H1 (cell line): Measurements from ENCODE around the gene CMKLR1. TPM values are rescaled to one million over a fixed set of nuclear protein-coding genes. Genes with fewer than 3 reads are reported as not detected.

Experiments used
- BCL11A ChIP-seq, 2 experiments: IDR thresholded peaks; one replicate each; pipeline ENCODE4 v1.6.1; 2011; ENCODE audit warnings: low read depth in 2 of 2, low read length in 2 of 2, mild to moderate bottlenecking in 2 of 2
- BRCA1 ChIP-seq: IDR thresholded peaks from 2 replicates; pipeline ENCODE4 v1.6.1; 2012; ENCODE audit warnings: low read depth, low read length, improper control_type of control experiment
- CEBPB ChIP-seq: IDR thresholded peaks from 2 replicates; pipeline ENCODE4 v1.6.1; 2012; ENCODE audit warnings: low read depth, low read length
- CREB1 ChIP-seq: IDR thresholded peaks from 2 replicates; pipeline ENCODE4 v1.6.1; 2012; ENCODE audit warnings: inconsistent platforms
- CTBP2 ChIP-seq: IDR thresholded peaks from 2 replicates; pipeline ENCODE4 v1.7.0; 2011; ENCODE audit warnings: borderline replicate concordance, mild to moderate bottlenecking, moderate library complexity, mixed read lengths, low read length; ENCODE audit not compliant: insufficient read depth, insufficient read length
- HDAC2 ChIP-seq, 2 experiments: fragments of 300-600 bp in 1 of 2; sonication (generic) in 1 of 2; IDR thresholded peaks; 2 replicates each; pipeline ENCODE4 v1.6.1; 2011 to 2012; ENCODE audit warnings: low read depth in 2 of 2, low read length in 2 of 2, mild to moderate bottlenecking in 2 of 2, moderate library complexity in 2 of 2, borderline replicate concordance in 1 of 2, inconsistent platforms in 1 of 2
- JUND ChIP-seq: IDR thresholded peaks from 2 replicates; pipeline ENCODE4 v1.6.1; 2011; ENCODE audit warnings: mild to moderate bottlenecking, improper control_type of control experiment, low read length
- KDM5A ChIP-seq: fragments of 200-600 bp; IDR thresholded peaks from 2 replicates; pipeline ENCODE4 v1.7.1; 2012; ENCODE audit warnings: mild to moderate bottlenecking, low read length, inconsistent platforms, mixed read lengths
- MAFK ChIP-seq: IDR thresholded peaks from 2 replicates; pipeline ENCODE4 v1.6.1; 2012; ENCODE audit warnings: low read depth, mild to moderate bottlenecking, improper control_type of control experiment, low read length
- POU5F1 ChIP-seq: IDR thresholded peaks from 2 replicates; pipeline ENCODE4 v1.6.1; 2011; ENCODE audit warnings: low read depth, mild to moderate bottlenecking, low read length, moderate library complexity
- RAD21 ChIP-seq, 2 experiments: IDR thresholded peaks in 1 of 2; conservative IDR thresholded peaks in 1 of 2; 2 replicates each; pipeline ENCODE4 v1.6.1; 2011; ENCODE audit warnings: low read depth in 2 of 2, low read length in 2 of 2, improper control_type of control experiment in 1 of 2, inconsistent platforms in 1 of 2, mild to moderate bottlenecking in 1 of 2, moderate library complexity in 1 of 2
- SAP30 ChIP-seq: fragments of 300-600 bp; sonication (generic); IDR thresholded peaks from 2 replicates; pipeline ENCODE4 v1.7.1; 2012; ENCODE audit warnings: low read length, moderate library complexity, mild to moderate bottlenecking, inconsistent platforms; ENCODE audit not compliant: insufficient read depth, insufficient replicate concordance
- SIRT6 ChIP-seq: IDR thresholded peaks from one replicate; pipeline ENCODE4 v1.7.1; 2012; ENCODE audit warnings: low read length, inconsistent platforms
- SIX5 ChIP-seq: IDR thresholded peaks from 2 replicates; pipeline ENCODE4 v1.6.1; 2011; ENCODE audit warnings: mild to moderate bottlenecking, low read depth, low read length
- SP4 ChIP-seq: IDR thresholded peaks from 2 replicates; pipeline ENCODE4 v1.6.1; 2012; ENCODE audit warnings: low read length, inconsistent platforms
- TAF7 ChIP-seq: optimal IDR thresholded peaks from 2 replicates; pipeline ENCODE3; 2011; ENCODE audit warnings: low read depth, mild to moderate bottlenecking, inconsistent platforms, low read length, moderate library complexity, borderline replicate concordance
- TCF12 ChIP-seq: IDR thresholded peaks from 2 replicates; pipeline ENCODE4 v1.6.1; 2011; ENCODE audit warnings: low read depth, mild to moderate bottlenecking, low read length
- TEAD4 ChIP-seq: IDR thresholded peaks from 2 replicates; pipeline ENCODE4 v1.6.1; 2012; ENCODE audit warnings: low read depth, low read length, inconsistent platforms, mixed read lengths
- ZNF274 ChIP-seq: IDR thresholded peaks from 2 replicates; pipeline ENCODE4 v1.7.0; 2012; ENCODE audit warnings: low read length, borderline replicate concordance; ENCODE audit errors: extremely low read depth
- polyA plus RNA-seq, 7 experiments: library from polyadenylated mRNA; depleted of rRNA in 3 of 7; stranded (reverse) in 5 of 7; unstranded in 2 of 7; fragments of >200 nt in 5 of 7; fragments of 200-250 nt in 2 of 7; gene quantifications; 1 replicate in 5 of 7; 2 replicates in 1 of 7; 4 replicates in 1 of 7; pipeline versions ENCODE4 v1.2.1 to v1.2.3, GENCODE V29; 2011 to 2013; ENCODE audit warnings: missing spikeins in 2 of 7, mixed read lengths in 2 of 7
- total RNA-seq: library from RNA; stranded (reverse); fragmentation: NEBNext Ultra II Directional; extraction: Animal tissue kit (Norgen Biotek cat#: 25700); gene quantifications from 2 replicates; pipeline ENCODE4 v1.2.1, GENCODE V29; 2021
- TF ChIP-seq, protein P1 (sequence below), 3 experiments: IDR thresholded peaks; 1 replicate in 2 of 3; 2 replicates in 1 of 3; pipeline versions ENCODE4 v1.5.1 to v1.6.1; 2011; ENCODE audit warnings: low read length in 3 of 3, mild to moderate bottlenecking in 3 of 3, inconsistent platforms in 2 of 3, low read depth in 1 of 3, moderate library complexity in 1 of 3; ENCODE audit not compliant: insufficient read depth in 1 of 3; ENCODE audit errors: control extremely low read depth in 1 of 3

Gene CMKLR1
- total and polyA plus RNA-seq, 2 of the 8 experiments (the other 6 are each of a cell fraction or from before 2014, with no cell fraction given): 2.1 to 2.8 TPM

DNA sequence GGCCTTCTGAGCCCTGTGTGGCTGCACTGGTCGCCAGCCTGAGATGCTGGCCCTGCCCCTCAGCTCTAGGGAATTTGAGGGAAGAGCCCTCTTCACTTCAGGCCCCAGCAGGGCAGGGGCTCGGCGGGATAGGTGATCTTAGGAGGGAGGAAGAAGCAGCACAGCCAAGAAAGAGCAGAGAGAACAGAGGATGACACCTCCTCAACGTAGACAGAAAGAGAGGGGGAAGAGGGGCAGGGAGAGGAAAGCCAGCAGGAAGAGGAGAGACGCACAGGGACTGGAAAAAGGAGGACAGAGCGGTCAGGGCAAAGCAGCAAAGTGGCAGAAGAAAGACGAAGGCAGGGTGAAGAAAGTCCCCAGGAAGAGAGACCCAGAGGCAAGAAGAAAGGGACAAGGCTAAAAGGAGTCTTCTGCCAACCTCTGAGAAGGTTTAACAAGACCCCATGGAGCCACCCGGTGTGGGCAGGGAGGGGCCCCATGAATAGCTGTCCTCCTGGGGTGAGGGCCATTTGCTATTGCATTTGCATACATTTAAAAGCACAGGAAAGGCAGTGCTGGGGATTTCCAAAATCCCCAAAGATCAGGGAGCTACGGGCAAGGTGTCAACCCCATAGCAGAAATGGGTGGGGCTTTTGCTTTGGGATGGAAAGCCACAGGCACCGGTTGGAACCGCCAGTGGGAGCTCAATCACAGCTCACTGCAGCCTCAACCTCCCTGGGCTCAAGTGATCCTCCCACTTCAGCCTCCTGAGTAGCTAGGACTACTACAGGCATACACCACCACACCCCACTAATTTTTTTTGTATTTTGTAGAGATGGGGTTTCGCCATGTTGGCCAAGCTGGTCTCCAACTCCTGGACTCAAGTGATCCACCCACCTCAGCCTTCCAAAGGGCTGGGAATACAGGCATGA is 22.7 kb downstream of the CMKLR1 start (continued):
- TF ChIP-seq RAD21 (IDR thresholded peaks at IDR 0.05 in 1 of 2, conservative IDR thresholded peaks at IDR 0.05 in 1 of 2; ENCODE audit: low read depth in 2 of 2, low read length in 2 of 2) (peak; percentile 19 to 38; a peak in 3 of 4 replicates), CEBPB (no peak), SIX5 (no peak), MAFK (no peak), SAP30 (no peak), HDAC2 (IDR thresholded peaks at IDR 0.05; ENCODE audit: borderline replicate concordance in 1 of 2, low read depth in 2 of 2, low read length in 2 of 2) (peak; percentile 71 to 92; a peak in 3 of 4 replicates), JUND (no peak), BCL11A (IDR thresholded peaks at IDR 0.05; ENCODE audit: low read depth in 2 of 2, low read length in 2 of 2) (no peak), ZNF274 (no peak), SP4 (no peak), POU5F1 (0 out of 2 replicates have a peak, but pooled peaks have one; percentile 65), BRCA1 (no peak), KDM5A (no peak), TAF7 (no peak), CTBP2 (peak; percentile 72), SIRT6 (no peak), CREB1 (no peak), TCF12 (0 out of 2 replicates have a peak, but pooled peaks have one; percentile 40), TEAD4 (0 out of 2 replicates have a peak, but pooled peaks have one; percentile 31)
- TF ChIP-seq, protein P1, sequence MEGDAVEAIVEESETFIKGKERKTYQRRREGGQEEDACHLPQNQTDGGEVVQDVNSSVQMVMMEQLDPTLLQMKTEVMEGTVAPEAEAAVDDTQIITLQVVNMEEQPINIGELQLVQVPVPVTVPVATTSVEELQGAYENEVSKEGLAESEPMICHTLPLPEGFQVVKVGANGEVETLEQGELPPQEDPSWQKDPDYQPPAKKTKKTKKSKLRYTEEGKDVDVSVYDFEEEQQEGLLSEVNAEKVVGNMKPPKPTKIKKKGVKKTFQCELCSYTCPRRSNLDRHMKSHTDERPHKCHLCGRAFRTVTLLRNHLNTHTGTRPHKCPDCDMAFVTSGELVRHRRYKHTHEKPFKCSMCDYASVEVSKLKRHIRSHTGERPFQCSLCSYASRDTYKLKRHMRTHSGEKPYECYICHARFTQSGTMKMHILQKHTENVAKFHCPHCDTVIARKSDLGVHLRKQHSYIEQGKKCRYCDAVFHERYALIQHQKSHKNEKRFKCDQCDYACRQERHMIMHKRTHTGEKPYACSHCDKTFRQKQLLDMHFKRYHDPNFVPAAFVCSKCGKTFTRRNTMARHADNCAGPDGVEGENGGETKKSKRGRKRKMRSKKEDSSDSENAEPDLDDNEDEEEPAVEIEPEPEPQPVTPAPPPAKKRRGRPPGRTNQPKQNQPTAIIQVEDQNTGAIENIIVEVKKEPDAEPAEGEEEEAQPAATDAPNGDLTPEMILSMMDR (IDR thresholded peaks at IDR 0.05; ENCODE audit: control extremely low read depth in 1 of 3, insufficient read depth in 1 of 3, low read depth in 1 of 3, low read length in 3 of 3): peak in 1 of 3 experiments; percentile 14; a peak in 1 of 4 replicates
